LNCaP clone FGC (cell line): ENCODE measurements around the gene ABCA12.
A peak's percentile ranks its signal among the peaks of the same experiment; 100 is the strongest.

Experiments
- DNase-seq: peaks from one replicate; pipeline ENCODE4 v3.0.0-alpha.2; 2011; ENCODE audit warnings: low read depth
- H3K4me3 ChIP-seq: 2 replicates; pipeline ENCODE4 v1.5.1; 2011; ENCODE audit warnings: mild to moderate bottlenecking, low read depth, low read length, control low read depth
- CTCF ChIP-seq: IDR thresholded peaks from 2 replicates; pipeline ENCODE4 v1.5.1; 2012; ENCODE audit warnings: mild to moderate bottlenecking; ENCODE audit not compliant: control insufficient read depth, insufficient read depth; ENCODE audit errors: extremely low read depth

The ABCA12 gene

GRCh38 chr2:214946949-214947348 is 191.5 kb downstream of the ABCA12 start:
- H3K4me3 ChIP-seq = no peak overlapping the region
- TF ChIP-seq CTCF = no peak
- no peak for DNase-seq

GRCh38 chr2:214934006-214934405 is 204.4 kb downstream of the ABCA12 start:
- H3K4me3 ChIP-seq = no peak overlapping the region
- DNase-seq = no peak
- TF ChIP-seq CTCF = no peak

GRCh38 chr2:214904634-214905033 is 233.8 kb downstream of the ABCA12 start:
- TF ChIP-seq CTCF = no peak
- H3K4me3 ChIP-seq = no peak overlapping the region
- DNase-seq = no peak

GRCh38 chr2:214904176-214904575 is 234.2 kb downstream of the ABCA12 start:
- no peak for DNase-seq
- TF ChIP-seq CTCF = no peak
- H3K4me3 ChIP-seq = no peak overlapping the region

DNA sequence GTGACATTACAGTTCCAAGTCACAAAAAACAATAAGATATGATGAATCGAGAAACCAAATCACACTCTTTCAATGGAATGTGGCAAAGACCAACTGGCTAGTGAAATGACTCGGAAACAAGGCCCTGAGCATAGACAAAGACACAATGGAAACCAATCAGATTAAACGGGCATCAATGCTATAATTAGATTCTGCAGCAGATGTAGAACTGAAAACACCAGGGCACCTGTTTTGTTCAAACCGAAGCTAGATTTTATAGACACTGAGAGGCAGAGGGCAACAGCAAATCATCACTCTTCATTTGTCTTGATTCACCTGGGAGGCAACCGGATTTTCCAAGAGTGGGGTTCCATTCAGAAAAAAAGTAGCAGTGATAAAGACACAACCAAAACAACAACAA is 236.1 kb downstream of the ABCA12 start:
- no peak for DNase-seq
- no peak for TF ChIP-seq CTCF
- no peak overlapping the region for H3K4me3 ChIP-seq

DNA sequence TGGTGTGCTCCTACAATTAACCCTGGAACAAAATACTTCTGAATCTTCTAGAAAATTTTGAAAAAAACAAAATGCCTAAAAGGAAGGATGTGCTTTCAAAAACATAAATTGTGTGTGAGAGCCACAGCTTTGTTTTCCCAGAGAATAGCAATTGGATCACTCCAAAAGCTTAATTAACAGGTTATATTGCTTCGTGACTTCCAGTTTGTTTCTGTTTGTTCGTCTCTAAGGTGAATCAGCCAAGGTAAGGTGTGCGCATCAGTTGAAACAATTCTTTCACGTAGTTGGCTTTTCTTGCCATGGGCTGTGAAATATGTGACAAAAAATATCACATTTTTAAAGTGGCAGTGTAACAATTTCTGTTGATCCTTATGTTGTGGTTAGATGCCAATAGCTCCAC is 238.7 kb downstream of the ABCA12 start:
- H3K4me3 ChIP-seq = peak overlapping the region; percentile 14; the same call in 1 of the 2 replicates
- no peak for TF ChIP-seq CTCF
- DNase-seq = no peak

GRCh38 chr2:214896274-214896673 is 242.2 kb downstream of the ABCA12 start:
- no peak for TF ChIP-seq CTCF
- DNase-seq = no peak
- no peak overlapping the region for H3K4me3 ChIP-seq
